Endothelial cell (in vitro differentiated cells): ENCODE results near the gene LDLRAD2. TPM values are rescaled to one million over a fixed set of nuclear protein-coding genes. Genes with fewer than 3 reads are reported as not detected.

ENCODE experiments used
- DNase-seq: peaks from one replicate; pipeline ENCODE4 v3.0.0; 2021; ENCODE audit warnings: low spot score
- H3K27ac Mint-ChIP-seq: one replicate; pipeline ENCODE4 v1.8.0; 2021; ENCODE audit warnings: mixed read lengths, inconsistent platforms; ENCODE audit not compliant: unreplicated experiment
- H3K27me3 Mint-ChIP-seq: one replicate; pipeline ENCODE4 v1.8.0; 2021; ENCODE audit warnings: mild to moderate bottlenecking, moderate library complexity, mixed read lengths, inconsistent platforms; ENCODE audit not compliant: unreplicated experiment
- H3K36me3 Mint-ChIP-seq: one replicate; pipeline ENCODE4 v1.8.0; 2021; ENCODE audit warnings: mild to moderate bottlenecking, low read depth, mixed read lengths, inconsistent platforms; ENCODE audit not compliant: unreplicated experiment
- H3K4me1 Mint-ChIP-seq: one replicate; pipeline ENCODE4 v1.8.0; 2021; ENCODE audit warnings: mild to moderate bottlenecking, mixed read lengths, inconsistent platforms; ENCODE audit not compliant: unreplicated experiment
- H3K4me3 Mint-ChIP-seq: one replicate; pipeline ENCODE4 v1.8.0; 2021; ENCODE audit warnings: mild to moderate bottlenecking, mixed read lengths, inconsistent platforms; ENCODE audit not compliant: unreplicated experiment
- H3K9me3 Mint-ChIP-seq: one replicate; pipeline ENCODE4 v1.8.0; 2021; ENCODE audit warnings: mixed read lengths, inconsistent platforms; ENCODE audit not compliant: unreplicated experiment
- CTCF ChIP-seq: fragments of 200-600 bp; sonication (generic); IDR thresholded peaks from one replicate; pipeline ENCODE4 v1.5.0; 2021; ENCODE audit warnings: antibody characterized with exemption; ENCODE audit not compliant: unreplicated experiment
- total RNA-seq: library from RNA; stranded (reverse); fragmentation: NEBNext Ultra II Directional; extraction: Animal tissue kit (Norgen Biotek cat#: 25700); gene quantifications from one replicate; pipeline ENCODE4 v1.2.1, GENCODE V29; 2021; ENCODE audit not compliant: unreplicated experiment

The LDLRAD2 gene
- total RNA-seq, 1 donor from 2014 or later = 1.3 TPM

GRCh38 chr1:21816602-21817302, 4.7 kb downstream of the LDLRAD2 start:
- no peak for DNase-seq
- peak overlapping the region; percentile 27 for H3K4me3 Mint-ChIP-seq
- no peaks in the 10 kb centered on the region for H3K9me3 Mint-ChIP-seq
- TF ChIP-seq CTCF = no peak
- H3K4me1 Mint-ChIP-seq = peaks cover 25% of the 10 kb centered on the region
- peaks cover 33% of the 10 kb centered on the region for H3K27me3 Mint-ChIP-seq
- peak overlapping the region; percentile 22 for H3K27ac Mint-ChIP-seq
- H3K36me3 Mint-ChIP-seq = peaks cover 32% of the 10 kb centered on the region

- Mint-ChIP-seq H3K4me3 (peak overlapping the region; percentile 35), H3K27me3 (peaks cover 31% of the 10 kb centered on the region), H3K27ac (peak overlapping the region; percentile 57), H3K36me3 (peaks cover 34% of the 10 kb centered on the region), H3K4me1 (peaks cover 19% of the 10 kb centered on the region), H3K9me3 (no peaks in the 10 kb centered on the region)
- peak; percentile 58 for DNase-seq
- TF ChIP-seq CTCF = no peak
These were observed 6.6 kb downstream of the LDLRAD2 start for GRCh38 chr1:21818656-21819055.

- Mint-ChIP-seq H3K27me3 (peaks cover 26% of the 10 kb centered on the region), H3K36me3 (peaks cover 31% of the 10 kb centered on the region), H3K9me3 (no peaks in the 10 kb centered on the region), H3K27ac (peak overlapping the region; percentile 57), H3K4me1 (peaks cover 15% of the 10 kb centered on the region), H3K4me3 (peak overlapping the region; percentile 71)
- TF ChIP-seq CTCF = no peak
- DNase-seq = no peak
These were observed 8.7 kb downstream of the LDLRAD2 start for GRCh38 chr1:21820597-21821232.

GRCh38 chr1:21821385-21822019, 9.4 kb downstream of the LDLRAD2 start:
- H3K27ac Mint-ChIP-seq = peak overlapping the region; percentile 67
- peaks cover 28% of the 10 kb centered on the region for H3K27me3 Mint-ChIP-seq
- peak overlapping the region; percentile 71 for H3K4me3 Mint-ChIP-seq
- no peak for TF ChIP-seq CTCF
- H3K36me3 Mint-ChIP-seq = peaks cover 32% of the 10 kb centered on the region
- no peak for DNase-seq
- H3K9me3 Mint-ChIP-seq = no peaks in the 10 kb centered on the region
- peaks cover 12% of the 10 kb centered on the region for H3K4me1 Mint-ChIP-seq

GRCh38 chr1:21822349-21822748, 10.3 kb downstream of the LDLRAD2 start:
- no peak for DNase-seq
- Mint-ChIP-seq H3K9me3 (no peaks in the 10 kb centered on the region), H3K36me3 (peaks cover 33% of the 10 kb centered on the region), H3K4me3 (no peak overlapping the region), H3K4me1 (peaks cover 7% of the 10 kb centered on the region), H3K27me3 (peaks cover 21% of the 10 kb centered on the region), H3K27ac (no peak overlapping the region)
- TF ChIP-seq CTCF = no peak
